Kidney (tissue), 14 donors: ENCODE results near the gene CUEDC2. TPM values are rescaled to one million over a fixed set of nuclear protein-coding genes. Genes with fewer than 3 reads are reported as not detected.

Experiments
- DNase-seq, 5 donors: peaks; one replicate each; pipeline ENCODE4 v3.0.0-alpha.2; 2013 to 2020
- FAIRE-seq: peaks from 2 replicates; lab custom pipeline; 2012; peaks lifted over from hg19 to GRCh38; lab: Jason Lieb, UNC
- H3K27ac ChIP-seq, 2 donors: one replicate each; pipeline ENCODE4 v1.7.0; 2013; ENCODE audit warnings: low read depth in 2 of 2, low read length in 2 of 2, inconsistent platforms in 1 of 2
- H3K27me3 ChIP-seq: one replicate; pipeline ENCODE4 v1.7.1; 2013; ENCODE audit warnings: low read length, inconsistent platforms; ENCODE audit not compliant: control insufficient read depth, insufficient read depth
- H3K36me3 ChIP-seq, 3 donors: one replicate each; pipeline versions ENCODE4 v1.7.0 to v1.7.1; 2013; ENCODE audit warnings: low read length in 3 of 3, control low read depth in 1 of 3, inconsistent platforms in 1 of 3; ENCODE audit not compliant: insufficient read depth in 3 of 3, control insufficient read depth in 2 of 3
- H3K4me1 ChIP-seq, 3 donors: one replicate each; pipeline versions ENCODE4 v1.7.0 to v1.7.1; 2013; ENCODE audit warnings: low read length in 3 of 3, inconsistent platforms in 1 of 3, low read depth in 1 of 3; ENCODE audit not compliant: control insufficient read depth in 2 of 3, insufficient read depth in 2 of 3
- H3K4me3 ChIP-seq, 3 donors: one replicate each; pipeline versions ENCODE4 v1.7.0 to v1.8.1; 2013; ENCODE audit warnings: low read length in 3 of 3, control low read depth in 1 of 3, inconsistent platforms in 1 of 3
- H3K9ac ChIP-seq, 3 donors: one replicate each; pipeline versions ENCODE4 v1.7.0 to v1.7.1; 2013; ENCODE audit warnings: low read length in 3 of 3, control low read depth in 1 of 3, inconsistent platforms in 1 of 3
- H3K9me3 ChIP-seq, 3 donors: one replicate each; pipeline versions ENCODE4 v1.7.0 to v1.7.1; 2013; ENCODE audit warnings: low read length in 3 of 3, control low read depth in 1 of 3, inconsistent platforms in 1 of 3; ENCODE audit not compliant: control insufficient read depth in 2 of 3, insufficient read depth in 1 of 3
- intact Hi-C: fragments of 100-400 bp; cut with DNase I; formaldehyde crosslinking; loops from one replicate; pipeline ENCODE4 v1.11.1; 2022
- polyA plus RNA-seq: library from polyadenylated mRNA; stranded (reverse); fragments of 350-450 nt; fragmentation: Illumina TruSeq; extraction: RNeasy Lipid Tissue Mini Kit (QIAGEN cat#74804); gene quantifications from one replicate; pipeline ENCODE4 v1.2.3, GENCODE V29; 2014; ENCODE audit warnings: low read depth, low replicate concordance; ENCODE audit not compliant: insufficient read depth
- total RNA-seq: library from RNA; stranded (reverse); fragmentation: NEBNext Ultra II Directional; extraction: Animal tissue kit (Norgen Biotek cat#: 25700); gene quantifications from one replicate; pipeline ENCODE4 v1.2.1, GENCODE V29; 2021
- TF ChIP-seq, protein P1 (sequence below): IDR thresholded peaks from 3 replicates; pipeline ENCODE4 v1.5.1; 2012; ENCODE audit warnings: mild to moderate bottlenecking, moderate library complexity, borderline replicate concordance; ENCODE audit not compliant: insufficient read depth; ENCODE audit errors: extremely low read depth
- donor health status: control.
- donor health status: control.
- donor health status: control.
- donor health status: control.
- donor health status: control.
- donor health status: DM: yes; HTN: yes; CAD: no.
- donor health status: Normal renal cell carcinoma (clear cell type).

The CUEDC2 gene
- total and polyA plus RNA-seq, 2 donors from 2014 or later = 50.9 to 117 TPM

GRCh38 chr10:102435529-102436233 lies 3.3 kb upstream of the CUEDC2 start:
- H3K9ac ChIP-seq = no peak overlapping the region
- intact Hi-C loops = no loop called here
- peak in 4 of 5 donors; percentile 44 to 76 (median 62) for DNase-seq
- H3K27me3 ChIP-seq = no peaks in the 10 kb centered on the region
- H3K27ac ChIP-seq = peak overlapping the region in 1 of 2 donors; percentile 37
- H3K4me1 ChIP-seq = peaks cover 0 to 9% (median 6%) of the 10 kb centered on the region in 3 donors
- no peaks in the 10 kb centered on the region for H3K36me3 ChIP-seq
- TF ChIP-seq, protein P1, sequence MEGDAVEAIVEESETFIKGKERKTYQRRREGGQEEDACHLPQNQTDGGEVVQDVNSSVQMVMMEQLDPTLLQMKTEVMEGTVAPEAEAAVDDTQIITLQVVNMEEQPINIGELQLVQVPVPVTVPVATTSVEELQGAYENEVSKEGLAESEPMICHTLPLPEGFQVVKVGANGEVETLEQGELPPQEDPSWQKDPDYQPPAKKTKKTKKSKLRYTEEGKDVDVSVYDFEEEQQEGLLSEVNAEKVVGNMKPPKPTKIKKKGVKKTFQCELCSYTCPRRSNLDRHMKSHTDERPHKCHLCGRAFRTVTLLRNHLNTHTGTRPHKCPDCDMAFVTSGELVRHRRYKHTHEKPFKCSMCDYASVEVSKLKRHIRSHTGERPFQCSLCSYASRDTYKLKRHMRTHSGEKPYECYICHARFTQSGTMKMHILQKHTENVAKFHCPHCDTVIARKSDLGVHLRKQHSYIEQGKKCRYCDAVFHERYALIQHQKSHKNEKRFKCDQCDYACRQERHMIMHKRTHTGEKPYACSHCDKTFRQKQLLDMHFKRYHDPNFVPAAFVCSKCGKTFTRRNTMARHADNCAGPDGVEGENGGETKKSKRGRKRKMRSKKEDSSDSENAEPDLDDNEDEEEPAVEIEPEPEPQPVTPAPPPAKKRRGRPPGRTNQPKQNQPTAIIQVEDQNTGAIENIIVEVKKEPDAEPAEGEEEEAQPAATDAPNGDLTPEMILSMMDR = no peak
- no peaks in the 10 kb centered on the region for H3K9me3 ChIP-seq
- no peak for FAIRE-seq
- H3K4me3 ChIP-seq = peak overlapping the region; percentile 29 to 35 (median 34)

DNA sequence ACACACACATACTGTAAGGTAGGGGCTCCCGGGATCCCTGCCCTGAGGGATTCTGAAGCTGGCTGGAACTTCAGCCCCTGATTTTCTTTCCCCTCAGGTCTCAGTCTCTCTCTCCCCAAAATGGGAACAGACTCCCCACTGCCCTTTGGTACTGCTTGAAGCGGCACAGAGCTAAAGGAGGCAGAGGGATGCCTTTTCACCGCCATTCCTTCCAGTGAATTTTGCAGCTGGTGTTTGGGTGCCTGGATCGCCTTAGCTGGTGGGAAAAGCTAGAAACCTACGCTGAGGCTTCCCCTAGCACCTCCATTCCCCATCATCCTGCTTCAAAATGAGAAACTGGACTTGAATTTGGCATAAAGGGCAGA lies 2.7 kb upstream of the CUEDC2 start:
- H3K4me1 ChIP-seq = peaks cover 0 to 9% (median 6%) of the 10 kb centered on the region in 3 donors

GRCh38 chr10:102434394-102435132 lies 2.2 kb upstream of the CUEDC2 start:
- FAIRE-seq = no peak
- no peak overlapping the region for H3K9ac ChIP-seq

More for the DNA sequence above, 2.7 kb upstream of the CUEDC2 start:
- H3K4me3 ChIP-seq = no peak overlapping the region
- TF ChIP-seq, protein P1 = no peak
- H3K27me3 ChIP-seq = no peaks in the 10 kb centered on the region
- intact Hi-C loops = no loop called here
- H3K9ac ChIP-seq = no peak overlapping the region
- no peaks in the 10 kb centered on the region for H3K36me3 ChIP-seq
- no peaks in the 10 kb centered on the region for H3K9me3 ChIP-seq
- H3K27ac ChIP-seq = no peak overlapping the region
- no peak for DNase-seq
- FAIRE-seq = no peak

More at GRCh38 chr10:102434394-102435132, 2.2 kb upstream of the CUEDC2 start:
- Histone ChIP-seq H3K9me3 (no peaks in the 10 kb centered on the region), H3K36me3 (no peaks in the 10 kb centered on the region), H3K4me1 (peaks cover 0 to 9% (median 6%) of the 10 kb centered on the region in 3 donors), H3K27ac (peak overlapping the region in 1 of 2 donors; percentile 37), H3K27me3 (no peaks in the 10 kb centered on the region), H3K4me3 (no peak overlapping the region)
- peak; percentile 48 to 76 (median 68) for DNase-seq
- TF ChIP-seq, protein P1 = no peak
- intact Hi-C loops = no loop called here
